Astrocyte (in vitro differentiated cells and primary cell): ENCODE measurements around the gene LGR4. TPM values are rescaled to one million over a fixed set of nuclear protein-coding genes. Genes with fewer than 3 reads are reported as not detected.

Source experiments
- DNase-seq: peaks from one replicate; pipeline ENCODE4 v3.0.0-alpha.2; 2010; ENCODE audit warnings: low read depth
- FAIRE-seq: peaks from 2 replicates; lab custom pipeline; 2011; peaks lifted over from hg19 to GRCh38; lab: Jason Lieb, UNC
- H2AFZ ChIP-seq: 2 replicates; pipeline ENCODE4 v1.6.0; 2012; ENCODE audit warnings: low read depth, low read length, inconsistent platforms
- H3K27ac ChIP-seq: 2 replicates; pipeline ENCODE4 v1.5.1; 2011; ENCODE audit warnings: low read depth, low read length, inconsistent platforms
- H3K27me3 ChIP-seq: 2 replicates; pipeline ENCODE4 v1.6.0; 2011; ENCODE audit warnings: low read length, inconsistent platforms; ENCODE audit not compliant: insufficient read depth
- H3K36me3 ChIP-seq: 2 replicates; pipeline ENCODE4 v1.5.1; 2011; ENCODE audit warnings: low read length, inconsistent platforms; ENCODE audit not compliant: insufficient read depth
- H3K4me1 ChIP-seq: 2 replicates; pipeline ENCODE4 v1.5.1; 2011; ENCODE audit warnings: low read length, inconsistent platforms; ENCODE audit not compliant: insufficient read depth
- H3K4me2 ChIP-seq: 2 replicates; pipeline ENCODE4 v1.6.0; 2012; ENCODE audit warnings: low read length, inconsistent platforms
- H3K4me3 ChIP-seq: 2 replicates; pipeline ENCODE4 v1.5.1; 2011; ENCODE audit warnings: low read depth, mild to moderate bottlenecking, low read length, inconsistent platforms; ENCODE audit not compliant: insufficient read depth
- H3K79me2 ChIP-seq: 2 replicates; pipeline ENCODE4 v1.6.0; 2012; ENCODE audit warnings: mild to moderate bottlenecking, low read length, inconsistent platforms; ENCODE audit not compliant: insufficient read depth
- H3K9ac ChIP-seq: 2 replicates; pipeline ENCODE4 v1.6.0; 2012; ENCODE audit warnings: mild to moderate bottlenecking, low read length, inconsistent platforms
- H3K9me3 ChIP-seq: 2 replicates; pipeline ENCODE4 v1.5.1; 2012; ENCODE audit warnings: low read depth, mild to moderate bottlenecking, low read length, inconsistent platforms; ENCODE audit not compliant: insufficient read depth
- H4K20me1 ChIP-seq: 2 replicates; pipeline ENCODE4 v1.6.0; 2012; ENCODE audit warnings: low read length, inconsistent platforms; ENCODE audit not compliant: insufficient read depth
- H3K27ac Mint-ChIP-seq: one replicate; pipeline ENCODE4 v1.8.0; 2021; ENCODE audit warnings: mild to moderate bottlenecking, mixed read lengths; ENCODE audit not compliant: unreplicated experiment
- H3K27me3 Mint-ChIP-seq: one replicate; pipeline ENCODE4 v1.8.0; 2021; ENCODE audit warnings: low read depth, mixed read lengths; ENCODE audit not compliant: unreplicated experiment
- H3K36me3 Mint-ChIP-seq: one replicate; pipeline ENCODE4 v1.8.0; 2021; ENCODE audit warnings: low read depth, mixed read lengths; ENCODE audit not compliant: unreplicated experiment
- H3K4me1 Mint-ChIP-seq: one replicate; pipeline ENCODE4 v1.8.0; 2021; ENCODE audit warnings: low read depth, mixed read lengths; ENCODE audit not compliant: unreplicated experiment
- H3K4me3 Mint-ChIP-seq: one replicate; pipeline ENCODE4 v1.8.0; 2021; ENCODE audit warnings: mild to moderate bottlenecking, moderate library complexity, mixed read lengths; ENCODE audit not compliant: unreplicated experiment
- H3K9me3 Mint-ChIP-seq: one replicate; pipeline ENCODE4 v1.8.0; 2021; ENCODE audit warnings: mild to moderate bottlenecking, mixed read lengths; ENCODE audit not compliant: unreplicated experiment
- EZH2 ChIP-seq: IDR thresholded peaks from 2 replicates; pipeline ENCODE4 v1.6.1; 2012; ENCODE audit warnings: mild to moderate bottlenecking, low read length, inconsistent platforms; ENCODE audit not compliant: insufficient read depth
- total RNA-seq: library from RNA; stranded (reverse); gene quantifications from 2 replicates; pipeline ENCODE4 v1.2.1, GENCODE V29; 2021
- TF ChIP-seq, protein P1 (sequence below): IDR thresholded peaks from 2 replicates; pipeline ENCODE4 v1.5.1; 2011; ENCODE audit warnings: low read depth, mild to moderate bottlenecking, inconsistent platforms, low read length, moderate library complexity; ENCODE audit not compliant: insufficient read depth

Gene LGR4
- total RNA-seq, 1 donor from 2014 or later, result 50.0 TPM

DNA sequence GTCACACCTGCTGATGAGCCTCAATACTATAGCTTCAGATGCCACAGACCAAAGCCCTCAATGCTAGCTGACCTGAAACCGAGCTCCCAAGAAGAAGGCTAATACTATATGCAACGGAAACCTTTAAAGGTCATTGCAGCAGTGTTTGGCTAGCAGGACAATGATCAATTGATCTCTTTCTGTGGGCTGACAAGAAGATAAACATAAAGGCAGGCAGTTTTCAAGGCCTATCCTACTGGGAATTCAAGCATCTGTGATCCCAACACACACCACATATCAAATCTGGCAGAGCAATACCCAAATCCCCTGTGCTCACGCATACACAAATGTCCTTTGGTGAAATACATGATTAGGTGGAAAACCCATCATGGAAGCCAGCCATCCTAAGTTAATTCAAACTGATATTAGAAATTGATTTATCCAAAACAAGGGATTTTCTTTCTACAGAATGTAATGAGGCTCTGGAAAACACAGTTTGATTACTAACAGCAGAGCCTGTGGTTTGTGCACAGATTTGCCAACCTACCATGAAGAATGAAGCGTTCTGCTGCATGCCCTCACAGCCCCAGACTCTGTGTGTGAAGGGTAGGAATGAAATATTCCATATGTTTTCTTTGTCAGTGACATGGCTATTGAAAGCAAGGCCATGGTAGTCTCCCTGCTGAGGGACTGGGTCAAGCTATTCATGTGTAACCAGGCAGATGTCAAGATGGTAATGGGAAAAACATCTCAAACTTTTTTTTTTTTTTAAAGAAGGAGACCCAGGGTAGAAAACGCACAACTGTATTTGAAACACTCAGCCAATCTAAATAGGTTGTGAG is 12.2 kb downstream of the LGR4 start:
- Histone ChIP-seq H2AFZ (no peak overlapping the region), H3K4me2 (peak overlapping the region; percentile 15), H3K36me3 (no peaks in the 10 kb centered on the region), H3K27me3 (no peaks in the 10 kb centered on the region), H3K4me3 (no peak overlapping the region), H3K27ac (no peak overlapping the region), H3K9ac (no peak overlapping the region), H3K4me1 (peaks cover 43% of the 10 kb centered on the region), H4K20me1 (peaks cover 14% of the 10 kb centered on the region), H3K79me2 (peaks cover 86% of the 10 kb centered on the region), H3K9me3 (no peaks in the 10 kb centered on the region)
- Mint-ChIP-seq H3K4me1 (peaks cover 57% of the 10 kb centered on the region), H3K9me3 (no peaks in the 10 kb centered on the region), H3K36me3 (peaks cover 3% of the 10 kb centered on the region), H3K27ac (peak overlapping the region; percentile 9), H3K4me3 (no peak overlapping the region), H3K27me3 (no peaks in the 10 kb centered on the region)
- DNase-seq (peak; percentile 23), FAIRE-seq (no peak)
- TF ChIP-seq EZH2, result no peak
- TF ChIP-seq, protein P1, sequence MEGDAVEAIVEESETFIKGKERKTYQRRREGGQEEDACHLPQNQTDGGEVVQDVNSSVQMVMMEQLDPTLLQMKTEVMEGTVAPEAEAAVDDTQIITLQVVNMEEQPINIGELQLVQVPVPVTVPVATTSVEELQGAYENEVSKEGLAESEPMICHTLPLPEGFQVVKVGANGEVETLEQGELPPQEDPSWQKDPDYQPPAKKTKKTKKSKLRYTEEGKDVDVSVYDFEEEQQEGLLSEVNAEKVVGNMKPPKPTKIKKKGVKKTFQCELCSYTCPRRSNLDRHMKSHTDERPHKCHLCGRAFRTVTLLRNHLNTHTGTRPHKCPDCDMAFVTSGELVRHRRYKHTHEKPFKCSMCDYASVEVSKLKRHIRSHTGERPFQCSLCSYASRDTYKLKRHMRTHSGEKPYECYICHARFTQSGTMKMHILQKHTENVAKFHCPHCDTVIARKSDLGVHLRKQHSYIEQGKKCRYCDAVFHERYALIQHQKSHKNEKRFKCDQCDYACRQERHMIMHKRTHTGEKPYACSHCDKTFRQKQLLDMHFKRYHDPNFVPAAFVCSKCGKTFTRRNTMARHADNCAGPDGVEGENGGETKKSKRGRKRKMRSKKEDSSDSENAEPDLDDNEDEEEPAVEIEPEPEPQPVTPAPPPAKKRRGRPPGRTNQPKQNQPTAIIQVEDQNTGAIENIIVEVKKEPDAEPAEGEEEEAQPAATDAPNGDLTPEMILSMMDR, result no peak

DNA sequence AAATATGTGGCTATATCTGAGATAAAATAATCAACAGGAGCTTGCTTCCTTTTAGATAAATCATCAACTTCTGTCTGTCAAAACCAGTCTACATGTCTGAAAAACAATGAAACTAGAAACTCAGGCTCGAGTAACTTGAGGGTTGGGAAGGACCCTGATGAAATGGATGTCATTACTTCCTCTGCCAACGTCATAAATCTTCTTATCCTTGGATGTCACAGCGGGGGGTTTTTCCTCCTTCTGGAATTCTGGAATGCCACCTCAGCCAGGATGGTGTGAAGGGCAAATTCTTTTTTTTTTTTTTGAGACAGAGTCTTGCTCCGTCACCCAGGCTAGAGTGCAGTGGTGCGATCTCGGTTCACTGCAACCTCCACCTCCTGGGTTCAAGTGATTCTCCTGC is 13.4 kb downstream of the LGR4 start:
- no peak overlapping the region for H3K4me3 ChIP-seq
- DNase-seq (peak; percentile 35), FAIRE-seq (no peak)
- H3K9me3 ChIP-seq, result no peaks in the 10 kb centered on the region
- no peak for TF ChIP-seq EZH2
- no peak overlapping the region for H3K9ac ChIP-seq
- H2AFZ ChIP-seq, result no peak overlapping the region
- peak overlapping the region; percentile 3 for H3K27ac Mint-ChIP-seq
- no peaks in the 10 kb centered on the region for H3K36me3 ChIP-seq
- H3K27ac ChIP-seq, result no peak overlapping the region
- no peaks in the 10 kb centered on the region for H3K27me3 Mint-ChIP-seq
- peaks cover 89% of the 10 kb centered on the region for H3K79me2 ChIP-seq
- peaks cover 50% of the 10 kb centered on the region for H3K4me1 Mint-ChIP-seq
- H3K4me3 Mint-ChIP-seq, result no peak overlapping the region
- peaks cover 33% of the 10 kb centered on the region for H3K4me1 ChIP-seq
- H4K20me1 ChIP-seq, result peaks cover 14% of the 10 kb centered on the region
- H3K9me3 Mint-ChIP-seq, result no peaks in the 10 kb centered on the region
- no peaks in the 10 kb centered on the region for H3K27me3 ChIP-seq
- peaks cover 3% of the 10 kb centered on the region for H3K36me3 Mint-ChIP-seq
- H3K4me2 ChIP-seq, result no peak overlapping the region

DNA sequence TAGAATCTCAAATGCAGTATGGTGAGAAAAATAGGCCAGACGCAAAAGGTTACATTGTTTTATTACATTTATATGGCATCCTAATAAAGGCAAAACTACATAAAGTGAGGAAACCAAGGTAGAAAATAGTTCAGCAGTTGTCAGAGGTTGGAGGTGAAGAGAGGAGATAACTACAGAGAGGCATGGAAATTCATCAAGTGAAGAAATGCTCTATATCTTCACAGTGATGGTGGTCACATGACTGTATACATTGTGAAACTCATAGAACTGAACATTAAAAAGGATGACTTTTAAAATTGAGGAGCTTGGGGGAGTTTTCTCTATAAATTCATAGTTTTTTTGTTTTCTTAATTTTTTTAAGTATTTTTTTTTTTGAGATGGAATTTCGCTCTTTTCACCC is 14.4 kb downstream of the LGR4 start:
- H3K27me3 Mint-ChIP-seq, result no peaks in the 10 kb centered on the region
- no peak overlapping the region for H3K4me3 ChIP-seq
- no peaks in the 10 kb centered on the region for H3K36me3 ChIP-seq
- no peak overlapping the region for H3K4me2 ChIP-seq
- no peaks in the 10 kb centered on the region for H3K27me3 ChIP-seq
- peaks cover 5% of the 10 kb centered on the region for H3K36me3 Mint-ChIP-seq
- peaks cover 14% of the 10 kb centered on the region for H4K20me1 ChIP-seq
- H2AFZ ChIP-seq, result no peak overlapping the region
- H3K79me2 ChIP-seq, result peaks cover 91% of the 10 kb centered on the region
- H3K27ac Mint-ChIP-seq, result no peak overlapping the region
- no peak overlapping the region for H3K9ac ChIP-seq
- no peak overlapping the region for H3K27ac ChIP-seq
- H3K4me3 Mint-ChIP-seq, result no peak overlapping the region
- TF ChIP-seq, protein P1, result no peak
- TF ChIP-seq EZH2, result no peak
- FAIRE-seq, result no peak
- H3K4me1 Mint-ChIP-seq, result peaks cover 48% of the 10 kb centered on the region
- H3K9me3 ChIP-seq, result no peaks in the 10 kb centered on the region
- no peaks in the 10 kb centered on the region for H3K9me3 Mint-ChIP-seq
- H3K4me1 ChIP-seq, result peaks cover 29% of the 10 kb centered on the region
- DNase-seq, result no peak
